Breast epithelium (tissue), 4 donors: ENCODE results near the gene CBX5. TPM values are rescaled to one million over a fixed set of nuclear protein-coding genes. Genes with fewer than 3 reads are reported as not detected.
A peak's percentile ranks its signal among the peaks of the same experiment; 100 is the strongest.

Source experiments
- DNase-seq, 2 donors: peaks; one replicate each; pipeline ENCODE4 v3.0.0-alpha.2; 2019; ENCODE audit warnings: low spot score in 2 of 2
- H3K27ac ChIP-seq, 2 donors: fragments of 200-600 bp; sonication (generic) in 1 of 2; one replicate each; pipeline ENCODE4 v1.5.1; 2016 to 2019; ENCODE audit warnings: mild to moderate bottlenecking in 1 of 2
- H3K27me3 ChIP-seq, 2 donors: fragments of 200-600 bp; sonication (generic) in 1 of 2; one replicate each; pipeline versions ENCODE4 v1.5.1 to v1.6.0; 2017 to 2019; ENCODE audit warnings: control low read depth in 1 of 2, mild to moderate bottlenecking in 1 of 2
- H3K36me3 ChIP-seq: fragments of 200-600 bp; one replicate; pipeline ENCODE4 v1.5.1; 2019
- H3K4me1 ChIP-seq, 2 donors: fragments of 200-600 bp; sonication (generic); one replicate each; pipeline ENCODE4 v1.5.1; 2016 to 2019; ENCODE audit warnings: control low read depth in 1 of 2
- H3K4me3 ChIP-seq, 3 donors: fragments of 200-600 bp; sonication (generic); 1 replicate in 2 of 3; 2 replicates in 1 of 3; pipeline ENCODE4 v1.5.1; 2016 to 2019; ENCODE audit warnings: mild to moderate bottlenecking in 3 of 3, moderate library complexity in 2 of 3
- H3K9me3 ChIP-seq, 2 donors: fragments of 200-600 bp; sonication (generic) in 1 of 2; one replicate each; pipeline ENCODE4 v1.5.1; 2016 to 2019; ENCODE audit warnings: control low read depth in 1 of 2
- CTCF ChIP-seq, 3 donors: fragments of 450-650 bp; IDR thresholded peaks; one replicate each; pipeline ENCODE4 v1.5.1; 2016 to 2017; ENCODE audit warnings: antibody characterized with exemption in 3 of 3, mild to moderate bottlenecking in 3 of 3, moderate library complexity in 3 of 3
- POLR2A ChIP-seq: fragments of 450-650 bp; IDR thresholded peaks from one replicate; pipeline ENCODE4 v1.6.1; 2016; ENCODE audit warnings: antibody characterized with exemption, mild to moderate bottlenecking, moderate library complexity
- POLR2AphosphoS5 ChIP-seq, 3 donors: sonication (generic); formaldehyde crosslinking; IDR thresholded peaks; one replicate each; pipeline ENCODE4 v1.6.1; 2017; ENCODE audit warnings: antibody characterized with exemption in 3 of 3
- intact Hi-C: fragments of 100-400 bp; cut with DNase I; formaldehyde crosslinking; loops from one replicate; pipeline ENCODE4 v1.15.1; 2023; ENCODE audit warnings: low total_unique reads
- total RNA-seq, 3 donors: library from RNA; depleted of rRNA; stranded (reverse); fragments of >200 nt; gene quantifications; one replicate each; pipeline ENCODE4 v1.1.0, GENCODE V29; 2016

CBX5 gene
- total RNA-seq, 3 donors from 2014 or later = 22.4 to 45.8 (median 31.8) TPM

GRCh38 chr12:54298904-54299303 lies 19.0 kb upstream of the CBX5 start:
- no peak overlapping the region for H3K27ac ChIP-seq
- no peak overlapping the region for H3K4me3 ChIP-seq
- no peak for TF ChIP-seq CTCF (IDR thresholded peaks at IDR 0.05)
- TF ChIP-seq POLR2A = no peak
- TF ChIP-seq POLR2AphosphoS5 (IDR thresholded peaks at IDR 0.05) = no peak
- intact Hi-C loops = no loop called here
- no peaks in the 10 kb centered on the region for H3K36me3 ChIP-seq
- H3K4me1 ChIP-seq = peaks cover 0 to 3% of the 10 kb centered on the region in 2 donors
- H3K27me3 ChIP-seq = no peaks in the 10 kb centered on the region
- no peak for DNase-seq
- H3K9me3 ChIP-seq = no peaks in the 10 kb centered on the region

- H3K4me1 ChIP-seq = peaks cover 0 to 3% of the 10 kb centered on the region in 2 donors
- DNase-seq = no peak
- no peak overlapping the region for H3K27ac ChIP-seq
- H3K27me3 ChIP-seq = no peaks in the 10 kb centered on the region
- intact Hi-C loops = no loop called here
- H3K36me3 ChIP-seq = no peaks in the 10 kb centered on the region
- TF ChIP-seq POLR2A = no peak
- TF ChIP-seq POLR2AphosphoS5 (IDR thresholded peaks at IDR 0.05) = no peak
- no peak for TF ChIP-seq CTCF (IDR thresholded peaks at IDR 0.05)
- no peak overlapping the region for H3K4me3 ChIP-seq
- H3K9me3 ChIP-seq = no peaks in the 10 kb centered on the region
Observed at GRCh38 chr12:54296393-54297099, 16.6 kb upstream of the CBX5 start.

- no peak for TF ChIP-seq CTCF (IDR thresholded peaks at IDR 0.05)
- TF ChIP-seq POLR2A = no peak
- no peak for TF ChIP-seq POLR2AphosphoS5 (IDR thresholded peaks at IDR 0.05)
- no peaks in the 10 kb centered on the region for H3K27me3 ChIP-seq
- no peaks in the 10 kb centered on the region for H3K36me3 ChIP-seq
- DNase-seq = no peak
- intact Hi-C loops = no loop called here
- no peaks in the 10 kb centered on the region for H3K9me3 ChIP-seq
- H3K4me1 ChIP-seq = no peaks in the 10 kb centered on the region
- H3K4me3 ChIP-seq = no peak overlapping the region
- no peak overlapping the region for H3K27ac ChIP-seq
Observed at GRCh38 chr12:54294953-54295566, 15.1 kb upstream of the CBX5 start.

GRCh38 chr12:54294152-54294952 lies 14.4 kb upstream of the CBX5 start:
- H3K4me1 ChIP-seq = no peaks in the 10 kb centered on the region
- TF ChIP-seq CTCF (IDR thresholded peaks at IDR 0.05) = peak; percentile 46 to 64 (median 52)
- no peak for TF ChIP-seq POLR2AphosphoS5 (IDR thresholded peaks at IDR 0.05)
- H3K27ac ChIP-seq = no peak overlapping the region
- no peak overlapping the region for H3K4me3 ChIP-seq
- no peaks in the 10 kb centered on the region for H3K9me3 ChIP-seq
- intact Hi-C loops = no loop called here
- no peaks in the 10 kb centered on the region for H3K27me3 ChIP-seq
- no peaks in the 10 kb centered on the region for H3K36me3 ChIP-seq
- no peak for DNase-seq

GRCh38 chr12:54292931-54293241 lies 13.0 kb upstream of the CBX5 start:
- no peak for TF ChIP-seq POLR2AphosphoS5 (IDR thresholded peaks at IDR 0.05)
- no peak for TF ChIP-seq CTCF (IDR thresholded peaks at IDR 0.05)
- TF ChIP-seq POLR2A = no peak
- no peaks in the 10 kb centered on the region for H3K4me1 ChIP-seq
- DNase-seq = no peak
- no peak overlapping the region for H3K27ac ChIP-seq
- intact Hi-C loops = no loop called here
- H3K36me3 ChIP-seq = no peaks in the 10 kb centered on the region
- H3K9me3 ChIP-seq = no peaks in the 10 kb centered on the region
- no peak overlapping the region for H3K4me3 ChIP-seq
- H3K27me3 ChIP-seq = no peaks in the 10 kb centered on the region
